CD4-positive, alpha-beta memory T cell (primary cell): Measurements from ENCODE around the gene MICA. TPM values are rescaled to one million over a fixed set of nuclear protein-coding genes. Genes with fewer than 3 reads are reported as not detected.
"Not testable (repeated sequence)": the region's sequence is repeated elsewhere in the genome, so short reads cannot be mapped to it uniquely, and the experiment has no call there.

Experiments
- CTCF ChIA-PET: fragments of 350-600 bp; sonication (Branson Sonifier 250); formaldehyde crosslinking; loops from one replicate; lab custom pipeline; 2021; ENCODE audit warnings: inconsistent platforms; ENCODE audit not compliant: partially characterized antibody; lab: Charles Lee
- POLR2A ChIA-PET: fragments of 350-600 bp; sonication (Branson Sonifier 250); formaldehyde crosslinking; loops from one replicate; lab custom pipeline; 2021; ENCODE audit not compliant: partially characterized antibody; lab: Charles Lee
- DNase-seq, 5 donors: peaks; one replicate each; pipeline versions ENCODE4 v3.0.0 to v3.0.0-alpha.2; 2020 to 2022; ENCODE audit warnings: mixed read lengths in 1 of 5
- H3K27ac ChIP-seq: one replicate; pipeline ENCODE4 v1.7.0; 2013; ENCODE audit warnings: low read depth, low read length
- H3K27me3 ChIP-seq: 2 replicates; pipeline ENCODE4 v1.7.0; 2013; ENCODE audit warnings: mild to moderate bottlenecking, low read length, moderate library complexity; ENCODE audit not compliant: insufficient read depth
- H3K36me3 ChIP-seq: 2 replicates; pipeline ENCODE4 v1.7.0; 2013; ENCODE audit warnings: mild to moderate bottlenecking, low read length, moderate library complexity; ENCODE audit not compliant: insufficient read depth
- H3K4me1 ChIP-seq: 2 replicates; pipeline ENCODE4 v1.7.0; 2013; ENCODE audit warnings: mild to moderate bottlenecking, low read length, moderate library complexity; ENCODE audit not compliant: insufficient read depth
- H3K4me3 ChIP-seq, 2 donors: one replicate each; pipeline ENCODE4 v1.7.0; 2013; ENCODE audit warnings: low read length in 2 of 2, mild to moderate bottlenecking in 1 of 2
- H3K9me3 ChIP-seq, 2 donors: one replicate each; pipeline ENCODE4 v1.7.0; 2013; ENCODE audit warnings: low read length in 2 of 2, control low read depth in 1 of 2; ENCODE audit not compliant: control insufficient read depth in 1 of 2
- H3K27ac Mint-ChIP-seq, 7 donors: one replicate each; pipeline ENCODE4 v1.8.0; 2020 to 2021; ENCODE audit warnings: mixed read lengths in 7 of 7, mild to moderate bottlenecking in 6 of 7, inconsistent platforms in 3 of 7, moderate library complexity in 3 of 7
- H3K27me3 Mint-ChIP-seq, 2 donors: one replicate each; pipeline ENCODE4 v1.8.0; 2020 to 2021; ENCODE audit warnings: mixed read lengths in 2 of 2
- H3K36me3 Mint-ChIP-seq, 2 donors: one replicate each; pipeline ENCODE4 v1.8.0; 2020 to 2021; ENCODE audit warnings: mixed read lengths in 2 of 2, inconsistent platforms in 1 of 2, mild to moderate bottlenecking in 1 of 2
- H3K4me1 Mint-ChIP-seq, 4 donors: one replicate each; pipeline ENCODE4 v1.8.0; 2020 to 2021; ENCODE audit warnings: mixed read lengths in 4 of 4, mild to moderate bottlenecking in 1 of 4
- H3K4me3 Mint-ChIP-seq, 8 donors: one replicate each; pipeline ENCODE4 v1.8.0; 2020 to 2021; ENCODE audit warnings: mixed read lengths in 8 of 8, mild to moderate bottlenecking in 7 of 8, moderate library complexity in 6 of 8, inconsistent platforms in 3 of 8
- H3K9me3 Mint-ChIP-seq, 8 donors: one replicate each; pipeline ENCODE4 v1.8.0; 2020 to 2021; ENCODE audit warnings: mixed read lengths in 8 of 8, mild to moderate bottlenecking in 5 of 8, inconsistent platforms in 3 of 8, moderate library complexity in 1 of 8
- intact Hi-C: fragments of 100-400 bp; cut with micrococcal nuclease; formaldehyde crosslinking; loops from one replicate; pipeline ENCODE4 v1.15.1; 2023
- polyA plus RNA-seq, 2 donors: library from polyadenylated mRNA; unstranded; fragments of 300-500 nt; fragmentation: Illumina TruSeq; gene quantifications; one replicate each; pipeline ENCODE4 v1.2.3, GENCODE V29; 2021
- total RNA-seq, 2 experiments: library from RNA; stranded (reverse); gene quantifications; one replicate each; pipeline ENCODE4 v1.2.3, GENCODE V29; 2021

MICA gene
- total and polyA plus RNA-seq, 4 experiments from 2014 or later = 3.5 to 21.2 (median 11.9) TPM

DNA sequence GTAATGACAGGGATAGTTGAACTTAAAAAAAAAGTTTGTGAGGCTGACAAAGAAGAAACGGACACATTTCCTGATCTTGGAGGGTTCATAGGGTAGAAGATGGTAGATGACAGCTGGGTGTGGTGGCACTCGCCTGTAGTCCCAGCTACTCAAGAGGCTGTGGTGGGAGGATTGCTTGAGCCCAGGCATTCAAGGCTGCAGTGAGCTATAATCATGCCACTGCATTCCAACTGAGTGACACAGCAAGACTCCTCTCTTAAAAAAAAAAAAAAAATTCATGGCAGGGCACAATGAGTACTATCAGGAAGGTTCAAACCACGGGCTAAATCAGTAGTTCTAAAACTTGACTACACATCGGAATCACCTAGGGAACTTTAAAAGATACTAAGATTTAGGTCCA, 2.0 kb upstream of the MICA start:
- DNase-seq = peak in 1 of 5 donors; percentile 14
- ChIA-PET POLR2A (interaction anchor here (0.6 to 5.1 kb wide), 17 partner anchors 16 to 1453 kb away, joined by 3 to 33 read pairs (median 4); no protein-coding TSS in a partner anchor), CTCF (interaction anchor here (1.0 to 9.0 kb wide), 6 partner anchors 19 to 93 kb away, joined by 3 to 131 read pairs (median 6); no protein-coding TSS in a partner anchor)
- peaks cover 0 to 1% (median 0%) of the 10 kb centered on the region in 8 donors for H3K9me3 Mint-ChIP-seq
- peak overlapping the region; percentile 45 to 71 for H3K4me3 ChIP-seq
- H3K27ac Mint-ChIP-seq = peak overlapping the region; percentile 75 to 97 (median 89)
- intact Hi-C loops = loop anchor here (2.0 kb wide), 1 partner anchor 141 kb away; the partner anchor contains the start of gene DDX39B
- H3K4me1 Mint-ChIP-seq = peaks cover 46 to 79% (median 64%) of the 10 kb centered on the region in 4 donors
- peaks cover 0 to 21% of the 10 kb centered on the region in 2 donors for H3K36me3 Mint-ChIP-seq
- peak overlapping the region; percentile 76 for H3K27ac ChIP-seq
- peaks cover 75% of the 10 kb centered on the region for H3K4me1 ChIP-seq
- H3K4me3 Mint-ChIP-seq = peak overlapping the region; percentile 86 to 98 (median 97)
- no peaks in the 10 kb centered on the region for H3K36me3 ChIP-seq
- H3K9me3 ChIP-seq = no peaks in the 10 kb centered on the region
- H3K27me3 Mint-ChIP-seq = no peaks in the 10 kb centered on the region
- H3K27me3 ChIP-seq = no peaks in the 10 kb centered on the region

DNA sequence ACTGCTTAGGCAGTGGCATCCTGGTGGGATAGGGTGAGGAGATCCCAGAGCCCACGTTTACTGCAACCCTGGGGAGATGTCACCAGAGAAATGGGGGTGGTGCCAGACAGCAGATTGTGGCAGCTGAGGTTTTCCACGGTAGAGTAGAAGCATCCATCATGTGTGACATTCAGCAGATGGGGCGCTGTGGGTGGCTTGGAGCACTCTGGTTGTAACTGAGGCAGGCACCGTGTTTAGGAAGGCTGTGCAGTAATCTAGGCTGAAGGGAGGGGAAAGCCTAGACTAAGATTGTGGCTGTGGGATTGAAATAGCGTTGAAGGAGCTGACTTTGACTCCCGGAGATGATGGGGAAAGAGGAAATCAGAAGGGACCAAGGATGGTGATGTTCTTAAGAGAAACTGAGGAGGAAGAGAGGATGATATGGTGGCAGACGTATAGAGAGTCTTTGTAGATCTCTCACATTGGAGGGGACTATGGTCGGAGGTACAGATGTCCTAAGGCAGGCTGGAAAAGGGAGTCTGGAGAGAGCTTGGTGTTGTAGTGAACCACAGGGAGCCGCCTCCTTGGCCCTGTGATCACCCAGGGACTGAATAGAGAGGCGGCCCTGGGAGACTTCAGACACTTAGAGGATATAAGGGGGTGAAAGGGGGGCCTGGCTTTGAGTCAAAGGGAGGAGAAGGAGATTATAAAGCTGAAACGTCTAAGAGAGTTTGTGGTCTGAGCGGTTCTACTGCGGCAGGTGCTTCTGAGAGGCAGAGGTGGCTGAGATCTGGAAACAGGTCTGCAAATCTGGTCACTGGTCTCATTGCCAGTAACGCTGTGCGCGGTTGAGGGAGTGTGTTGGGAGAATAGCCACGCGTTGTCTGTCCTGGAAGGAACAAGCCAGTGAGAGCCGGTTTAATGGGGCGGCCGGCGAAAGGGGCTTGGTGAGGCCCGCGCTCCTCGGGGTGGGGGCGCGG, 792 bp upstream of the MICA start:
- Histone ChIP-seq H3K4me1 (peaks cover 78% of the 10 kb centered on the region), H3K27me3 (no peaks in the 10 kb centered on the region), H3K36me3 (no peaks in the 10 kb centered on the region), H3K27ac (peak overlapping the region; percentile 76), H3K4me3 (peak overlapping the region; percentile 36 to 69), H3K9me3 (no peaks in the 10 kb centered on the region)
- Mint-ChIP-seq H3K27me3 (no peaks in the 10 kb centered on the region), H3K4me1 (peaks cover 49 to 84% (median 67%) of the 10 kb centered on the region in 4 donors), H3K4me3 (peak overlapping the region; percentile 86 to 98 (median 97)), H3K36me3 (peaks cover 0 to 18% of the 10 kb centered on the region in 2 donors), H3K27ac (peak overlapping the region; percentile 75 to 97 (median 91)), H3K9me3 (peaks cover 0 to 1% (median 0%) of the 10 kb centered on the region in 8 donors)
- POLR2A ChIA-PET = interaction anchor here (1.1 to 5.1 kb wide), 11 partner anchors 9 to 205 kb away, joined by 3 to 33 read pairs (median 5); partner anchors contain the start of genes DDX39B and LTB
- peak in 4 of 5 donors; percentile 30 to 62 (median 40) for DNase-seq
- intact Hi-C loops = no loop called here
- CTCF ChIA-PET = interaction anchor here (1.2 to 9.0 kb wide), 5 partner anchors 8 to 42 kb away, joined by 3 to 131 read pairs (median 10); no protein-coding TSS in a partner anchor

GRCh38 chr6:31404061-31404364, 618 bp downstream of the MICA start:
- ChIA-PET POLR2A (interaction anchor here (1.1 to 5.1 kb wide), 4 partner anchors 58 to 207 kb away, joined by 4 to 30 read pairs (median 6); partner anchors contain the start of gene LTB), CTCF (interaction anchor here (0.6 to 1.5 kb wide), 4 partner anchors 9 to 214 kb away, joined by 3 to 10 read pairs (median 3); no protein-coding TSS in a partner anchor)

GRCh38 chr6:31405996-31406395, 2.6 kb downstream of the MICA start:
- Histone ChIP-seq H3K27me3 (no peaks in the 10 kb centered on the region), H3K4me1 (peaks cover 71% of the 10 kb centered on the region), H3K4me3 (no peak overlapping the region), H3K36me3 (peaks cover 5% of the 10 kb centered on the region), H3K9me3 (no peaks in the 10 kb centered on the region), H3K27ac (no peak overlapping the region)
- ChIA-PET CTCF (interaction anchor here (1.2 kb wide), 2 partner anchors 36 to 39 kb away, joined by 3 to 5 read pairs; no protein-coding TSS in a partner anchor), POLR2A (no interaction called here)
- intact Hi-C loops = no loop called here
- H3K4me3 Mint-ChIP-seq = peak overlapping the region in 5 of 8 donors; percentile 3 to 65 (median 50)
- H3K4me1 Mint-ChIP-seq = peaks cover 62 to 90% (median 76%) of the 10 kb centered on the region in 4 donors
- H3K36me3 Mint-ChIP-seq = peaks cover 13 to 21% of the 10 kb centered on the region in 2 donors
- peaks cover 0 to 1% (median 0%) of the 10 kb centered on the region in 8 donors for H3K9me3 Mint-ChIP-seq
- no peaks in the 10 kb centered on the region for H3K27me3 Mint-ChIP-seq
- peak overlapping the region in 4 of 7 donors; percentile 5 to 90 (median 36) for H3K27ac Mint-ChIP-seq
- no peak for DNase-seq

More at GRCh38 chr6:31404061-31404364, 618 bp downstream of the MICA start:
- DNase-seq, H3K9me3 Mint-ChIP-seq, H3K27me3 Mint-ChIP-seq, intact Hi-C loops, H3K9me3 ChIP-seq, H3K36me3 ChIP-seq, H3K27me3 ChIP-seq: not testable (repeated sequence)
- H3K27ac Mint-ChIP-seq = peak overlapping the region in 6 of 7 donors; percentile 75 to 92 (median 89)
- peak overlapping the region; percentile 86 to 98 (median 97) for H3K4me3 Mint-ChIP-seq
- Histone ChIP-seq H3K4me1 (peaks cover 74% of the 10 kb centered on the region), H3K27ac (peak overlapping the region; percentile 76), H3K4me3 (peak overlapping the region; percentile 29 to 69)
- H3K4me1 Mint-ChIP-seq = peaks cover 53 to 92% (median 69%) of the 10 kb centered on the region in 4 donors
- H3K36me3 Mint-ChIP-seq = peaks cover 0 to 20% of the 10 kb centered on the region in 2 donors

- Mint-ChIP-seq H3K9me3 (peaks cover 0 to 1% (median 0%) of the 10 kb centered on the region in 8 donors), H3K36me3 (peaks cover 13 to 28% of the 10 kb centered on the region in 2 donors), H3K27me3 (no peaks in the 10 kb centered on the region), H3K4me3 (peak overlapping the region in 3 of 8 donors; percentile 9 to 60 (median 15)), H3K27ac (peak overlapping the region in 5 of 7 donors; percentile 42 to 74 (median 66)), H3K4me1 (peaks cover 46 to 73% (median 59%) of the 10 kb centered on the region in 4 donors)
- intact Hi-C loops = no loop called here
- no peak for DNase-seq
- H3K9me3 ChIP-seq = no peaks in the 10 kb centered on the region
- H3K4me3 ChIP-seq = no peak overlapping the region
- H3K27me3 ChIP-seq = no peaks in the 10 kb centered on the region
- peaks cover 54% of the 10 kb centered on the region for H3K4me1 ChIP-seq
- CTCF ChIA-PET = no interaction called here
- H3K27ac ChIP-seq = no peak overlapping the region
- peaks cover 21% of the 10 kb centered on the region for H3K36me3 ChIP-seq
- POLR2A ChIA-PET = no interaction called here
These were observed 4.3 kb downstream of the MICA start for GRCh38 chr6:31407699-31408098.

DNA sequence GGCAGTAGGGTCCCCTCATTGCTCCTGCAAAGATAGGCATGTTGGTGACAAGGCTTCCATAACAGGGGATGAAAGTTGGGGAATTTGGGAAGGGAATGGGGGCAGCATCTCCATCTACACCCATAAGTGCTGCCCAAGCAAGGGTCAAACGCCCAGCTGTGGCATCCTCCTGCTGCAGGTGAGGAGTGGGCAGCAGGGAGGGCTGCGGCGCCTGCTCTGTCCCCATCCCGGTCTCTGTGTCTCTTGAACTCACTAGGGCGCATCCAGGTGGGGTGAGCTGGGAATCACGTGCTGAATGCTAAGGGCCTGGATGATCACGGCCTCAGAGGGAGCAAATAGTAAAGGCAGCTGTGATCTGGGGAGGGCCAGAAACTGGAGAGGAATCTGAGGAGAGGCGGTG, 9.1 kb downstream of the MICA start:
- H3K9me3 ChIP-seq = no peaks in the 10 kb centered on the region
- Mint-ChIP-seq H3K4me3 (no peak overlapping the region), H3K36me3 (peaks cover 32 to 57% of the 10 kb centered on the region in 2 donors), H3K4me1 (peaks cover 20 to 29% (median 25%) of the 10 kb centered on the region in 4 donors), H3K9me3 (peaks cover 0 to 3% (median 0%) of the 10 kb centered on the region in 8 donors), H3K27me3 (no peaks in the 10 kb centered on the region), H3K27ac (peak overlapping the region in 2 of 7 donors; percentile 18 to 66)
- no peak for DNase-seq
- no peak overlapping the region for H3K4me3 ChIP-seq
- ChIA-PET POLR2A (interaction anchor here (1.1 kb wide), 1 partner anchor 12 kb away, joined by 3 read pairs; no protein-coding TSS in a partner anchor), CTCF (interaction anchor here (0.6 to 1.2 kb wide), 3 partner anchors 13 to 30 kb away, joined by 3 to 4 read pairs (median 3); no protein-coding TSS in a partner anchor)
- intact Hi-C loops = no loop called here
- no peaks in the 10 kb centered on the region for H3K27me3 ChIP-seq
- peaks cover 43% of the 10 kb centered on the region for H3K36me3 ChIP-seq
- no peak overlapping the region for H3K27ac ChIP-seq
- H3K4me1 ChIP-seq = peaks cover 11% of the 10 kb centered on the region
